WTC11 (cell line): ENCODE measurements around the gene ADGRF3. TPM values are rescaled to one million over a fixed set of nuclear protein-coding genes. Genes with fewer than 3 reads are reported as not detected.
"Not testable (repeated sequence)": the region's sequence is repeated elsewhere in the genome, so short reads cannot be mapped to it uniquely, and the experiment has no call there.

Experiments
- ATAC-seq: fragments of 200-7000 bp; cut with Tn5 transposase; 2 replicates; pipeline ENCODE4 v1.10.0; 2021; ENCODE audit warnings: mild to moderate bottlenecking, moderate library complexity
- CTCF ChIA-PET: fragments of 300-600 bp; sonication (Branson Sonifier 250); formaldehyde crosslinking; loops from one replicate; lab custom pipeline; 2021; ENCODE audit warnings: antibody characterized with exemption; lab: Charles Lee
- POLR2A ChIA-PET: fragments of 350-600 bp; sonication (Branson Sonifier 250); formaldehyde crosslinking; loops from one replicate; lab custom pipeline; 2021; ENCODE audit warnings: antibody characterized with exemption; lab: Charles Lee
- DNase-seq: peaks from one replicate; pipeline ENCODE4 v3.0.0; 2021; ENCODE audit warnings: low spot score
- H3K27ac Mint-ChIP-seq: 2 replicates; pipeline ENCODE4 v1.8.0; 2021; ENCODE audit warnings: mixed read lengths
- H3K27me3 Mint-ChIP-seq: 2 replicates; pipeline ENCODE4 v1.8.0; 2021; ENCODE audit warnings: low read depth, mild to moderate bottlenecking, moderate library complexity, mixed read lengths
- H3K36me3 Mint-ChIP-seq: 2 replicates; pipeline ENCODE4 v1.8.0; 2021; ENCODE audit warnings: mixed read lengths
- H3K4me1 Mint-ChIP-seq: 2 replicates; pipeline ENCODE4 v1.8.0; 2022; ENCODE audit warnings: mixed read lengths
- H3K4me3 Mint-ChIP-seq: 2 replicates; pipeline ENCODE4 v1.8.0; 2021; ENCODE audit warnings: mild to moderate bottlenecking, moderate library complexity, mixed read lengths
- H3K9me3 Mint-ChIP-seq: 2 replicates; pipeline ENCODE4 v1.8.0; 2021; ENCODE audit warnings: mixed read lengths
- ESRRA ChIP-seq: sonication (generic); formaldehyde crosslinking; IDR thresholded peaks from 2 replicates; pipeline ENCODE4 v1.8.1; 2022; ENCODE audit warnings: mild to moderate bottlenecking, missing genetic modification reagents, borderline replicate concordance
- GTF2I ChIP-seq: fragments of 250-450 bp; sonication (Bioruptor Pico); conservative IDR thresholded peaks from 2 replicates; pipeline ENCODE4 v1.4.0; 2021; ENCODE audit warnings: mild to moderate bottlenecking
- ZNF219 ChIP-seq: sonication (generic); formaldehyde crosslinking; IDR thresholded peaks from 2 replicates; pipeline ENCODE4 v1.8.0; 2023; ENCODE audit warnings: missing genetic modification reagents, mild to moderate bottlenecking, borderline replicate concordance
- total RNA-seq: library from RNA; stranded (reverse); gene quantifications from 3 replicates; pipeline ENCODE4 v1.2.3, GENCODE V29; 2021
- TF ChIP-seq, protein P1 (sequence below): sonication (generic); formaldehyde crosslinking; IDR thresholded peaks from 2 replicates; pipeline ENCODE4 v1.8.1; 2023; ENCODE audit warnings: mild to moderate bottlenecking, missing genetic modification reagents, moderate library complexity
- TF ChIP-seq, protein P2 (sequence below): fragments of 250-450 bp; sonication (Bioruptor Pico); conservative IDR thresholded peaks from 2 replicates; pipeline ENCODE4 v1.9.0; 2021; ENCODE audit warnings: mild to moderate bottlenecking
- TF ChIP-seq, protein P3 (sequence below): sonication (generic); formaldehyde crosslinking; IDR thresholded peaks from 2 replicates; pipeline ENCODE4 v1.8.1; 2023; ENCODE audit warnings: mild to moderate bottlenecking, missing genetic modification reagents, moderate library complexity
- TF ChIP-seq, protein P4 (sequence below): sonication (generic); formaldehyde crosslinking; IDR thresholded peaks from 2 replicates; pipeline ENCODE4 v1.8.0; 2023; ENCODE audit warnings: mild to moderate bottlenecking, missing genetic modification reagents
- TF ChIP-seq, protein P5 (sequence below): fragments of 200-600 bp; IDR thresholded peaks from 2 replicates; pipeline ENCODE4 v1.8.0; 2022; ENCODE audit warnings: antibody characterized with exemption
- TF ChIP-seq, protein P6 (sequence below): sonication (generic); formaldehyde crosslinking; IDR thresholded peaks from 2 replicates; pipeline ENCODE4 v1.8.1; 2022; ENCODE audit warnings: missing genetic modification reagents, borderline replicate concordance

The ADGRF3 gene
- total RNA-seq, 1 experiment from 2014 or later: 0.48 TPM

DNA sequence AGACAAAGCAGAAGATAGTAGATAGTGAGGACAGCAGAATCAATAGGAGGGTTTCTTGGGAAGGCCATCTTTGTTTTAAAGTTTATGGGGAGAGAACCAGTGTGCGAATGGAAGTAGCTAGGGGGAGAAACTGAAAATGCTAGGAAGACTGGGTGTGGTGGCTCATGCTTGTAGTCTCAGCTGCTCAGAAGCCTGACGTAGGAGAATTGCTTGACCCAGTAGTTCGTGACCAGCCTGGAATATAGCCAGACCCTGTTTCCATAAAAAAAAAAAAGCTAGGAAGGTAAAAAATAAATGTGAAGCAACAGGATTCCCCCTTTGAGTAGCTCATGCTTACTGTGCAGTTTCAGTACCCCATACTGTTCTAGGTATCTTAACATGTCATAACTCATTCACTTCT is 36.0 kb upstream of the ADGRF3 start:
- DNase-seq (no peak), ATAC-seq (no peak)
- no peaks in the 10 kb centered on the region for H3K27me3 Mint-ChIP-seq
- ChIA-PET CTCF (interaction anchor here (0.5 to 1.0 kb wide), 2 partner anchors 40 to 87 kb away, joined by 3 read pairs; no protein-coding TSS in a partner anchor), POLR2A (no interaction called here)
- no peak for TF ChIP-seq ESRRA (CRISPR knock-in tag)
- H3K9me3 Mint-ChIP-seq: no peaks in the 10 kb centered on the region
- peaks cover 15% of the 10 kb centered on the region for H3K36me3 Mint-ChIP-seq
- no peak overlapping the region for H3K4me3 Mint-ChIP-seq
- no peaks in the 10 kb centered on the region for H3K4me1 Mint-ChIP-seq
- H3K27ac Mint-ChIP-seq: no peak overlapping the region

DNA sequence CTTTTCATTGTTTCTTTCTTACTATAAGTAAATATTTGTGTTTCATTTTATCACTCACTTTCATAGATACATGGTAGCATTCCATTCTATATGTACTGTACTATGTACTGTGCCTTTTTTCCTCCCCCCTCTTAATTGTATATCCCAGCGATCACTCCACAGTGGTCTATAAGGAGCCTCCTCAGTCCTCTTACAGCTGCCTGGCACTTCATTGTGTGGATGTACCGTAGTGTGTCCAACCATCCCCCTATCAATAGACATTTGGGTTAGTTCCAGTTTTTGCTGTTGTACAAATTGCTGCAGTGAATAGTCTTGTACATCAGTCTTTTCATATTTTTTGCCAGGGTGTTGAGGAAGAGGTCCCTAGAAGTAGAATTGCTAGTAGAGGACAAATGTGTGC is 33.7 kb upstream of the ADGRF3 start:
- Mint-ChIP-seq H3K9me3 (no peaks in the 10 kb centered on the region), H3K4me3 (no peak overlapping the region), H3K27ac (no peak overlapping the region), H3K4me1 (no peaks in the 10 kb centered on the region), H3K36me3 (peaks cover 19% of the 10 kb centered on the region), H3K27me3 (no peaks in the 10 kb centered on the region)
- POLR2A ChIA-PET: no interaction called here
- TF ChIP-seq, protein P1, sequence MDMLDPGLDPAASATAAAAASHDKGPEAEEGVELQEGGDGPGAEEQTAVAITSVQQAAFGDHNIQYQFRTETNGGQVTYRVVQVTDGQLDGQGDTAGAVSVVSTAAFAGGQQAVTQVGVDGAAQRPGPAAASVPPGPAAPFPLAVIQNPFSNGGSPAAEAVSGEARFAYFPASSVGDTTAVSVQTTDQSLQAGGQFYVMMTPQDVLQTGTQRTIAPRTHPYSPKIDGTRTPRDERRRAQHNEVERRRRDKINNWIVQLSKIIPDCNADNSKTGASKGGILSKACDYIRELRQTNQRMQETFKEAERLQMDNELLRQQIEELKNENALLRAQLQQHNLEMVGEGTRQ (CRISPR knock-in tag): no peak
- TF ChIP-seq, protein P2, sequence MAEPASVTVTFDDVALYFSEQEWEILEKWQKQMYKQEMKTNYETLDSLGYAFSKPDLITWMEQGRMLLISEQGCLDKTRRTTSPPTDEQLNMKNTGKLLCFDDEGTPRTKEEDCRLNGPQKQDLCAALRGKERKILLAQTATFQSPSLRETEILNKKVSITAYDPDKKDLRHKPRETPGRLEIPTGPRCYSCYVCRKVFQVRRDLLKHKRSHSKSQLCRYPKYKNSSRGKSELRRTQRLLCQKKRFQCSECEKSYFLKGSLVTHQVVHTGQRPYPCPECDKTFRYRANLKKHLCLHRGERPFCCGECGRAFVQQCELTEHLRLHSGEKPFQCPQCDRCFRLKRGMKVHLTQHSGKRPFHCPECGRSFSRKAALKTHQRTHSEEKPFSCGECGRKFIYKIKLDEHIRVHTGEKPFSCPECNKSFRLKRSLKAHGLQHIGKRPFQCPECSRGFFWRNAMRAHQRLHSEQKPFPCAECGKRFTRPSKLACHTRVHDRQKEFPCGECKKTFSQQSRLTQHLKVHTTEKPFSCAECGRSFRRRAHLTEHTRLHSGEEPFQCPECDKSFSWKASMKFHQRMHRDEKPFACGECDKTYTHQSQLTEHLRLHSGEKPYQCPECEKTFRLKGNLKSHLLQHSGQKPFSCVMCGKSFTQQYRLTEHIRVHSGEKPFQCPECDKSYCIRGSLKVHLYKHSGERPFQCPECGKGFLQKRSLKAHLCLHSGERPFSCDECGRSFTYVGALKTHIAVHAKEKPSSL (CRISPR knock-in tag): no peak
- TF ChIP-seq, protein P3, sequence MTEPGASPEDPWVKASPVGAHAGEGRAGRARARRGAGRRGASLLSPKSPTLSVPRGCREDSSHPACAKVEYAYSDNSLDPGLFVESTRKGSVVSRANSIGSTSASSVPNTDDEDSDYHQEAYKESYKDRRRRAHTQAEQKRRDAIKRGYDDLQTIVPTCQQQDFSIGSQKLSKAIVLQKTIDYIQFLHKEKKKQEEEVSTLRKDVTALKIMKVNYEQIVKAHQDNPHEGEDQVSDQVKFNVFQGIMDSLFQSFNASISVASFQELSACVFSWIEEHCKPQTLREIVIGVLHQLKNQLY (CRISPR knock-in tag): no peak
- TF ChIP-seq, protein P4, sequence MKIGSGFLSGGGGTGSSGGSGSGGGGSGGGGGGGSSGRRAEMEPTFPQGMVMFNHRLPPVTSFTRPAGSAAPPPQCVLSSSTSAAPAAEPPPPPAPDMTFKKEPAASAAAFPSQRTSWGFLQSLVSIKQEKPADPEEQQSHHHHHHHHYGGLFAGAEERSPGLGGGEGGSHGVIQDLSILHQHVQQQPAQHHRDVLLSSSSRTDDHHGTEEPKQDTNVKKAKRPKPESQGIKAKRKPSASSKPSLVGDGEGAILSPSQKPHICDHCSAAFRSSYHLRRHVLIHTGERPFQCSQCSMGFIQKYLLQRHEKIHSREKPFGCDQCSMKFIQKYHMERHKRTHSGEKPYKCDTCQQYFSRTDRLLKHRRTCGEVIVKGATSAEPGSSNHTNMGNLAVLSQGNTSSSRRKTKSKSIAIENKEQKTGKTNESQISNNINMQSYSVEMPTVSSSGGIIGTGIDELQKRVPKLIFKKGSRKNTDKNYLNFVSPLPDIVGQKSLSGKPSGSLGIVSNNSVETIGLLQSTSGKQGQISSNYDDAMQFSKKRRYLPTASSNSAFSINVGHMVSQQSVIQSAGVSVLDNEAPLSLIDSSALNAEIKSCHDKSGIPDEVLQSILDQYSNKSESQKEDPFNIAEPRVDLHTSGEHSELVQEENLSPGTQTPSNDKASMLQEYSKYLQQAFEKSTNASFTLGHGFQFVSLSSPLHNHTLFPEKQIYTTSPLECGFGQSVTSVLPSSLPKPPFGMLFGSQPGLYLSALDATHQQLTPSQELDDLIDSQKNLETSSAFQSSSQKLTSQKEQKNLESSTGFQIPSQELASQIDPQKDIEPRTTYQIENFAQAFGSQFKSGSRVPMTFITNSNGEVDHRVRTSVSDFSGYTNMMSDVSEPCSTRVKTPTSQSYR (CRISPR knock-in tag): no peak
- TF ChIP-seq, protein P5, sequence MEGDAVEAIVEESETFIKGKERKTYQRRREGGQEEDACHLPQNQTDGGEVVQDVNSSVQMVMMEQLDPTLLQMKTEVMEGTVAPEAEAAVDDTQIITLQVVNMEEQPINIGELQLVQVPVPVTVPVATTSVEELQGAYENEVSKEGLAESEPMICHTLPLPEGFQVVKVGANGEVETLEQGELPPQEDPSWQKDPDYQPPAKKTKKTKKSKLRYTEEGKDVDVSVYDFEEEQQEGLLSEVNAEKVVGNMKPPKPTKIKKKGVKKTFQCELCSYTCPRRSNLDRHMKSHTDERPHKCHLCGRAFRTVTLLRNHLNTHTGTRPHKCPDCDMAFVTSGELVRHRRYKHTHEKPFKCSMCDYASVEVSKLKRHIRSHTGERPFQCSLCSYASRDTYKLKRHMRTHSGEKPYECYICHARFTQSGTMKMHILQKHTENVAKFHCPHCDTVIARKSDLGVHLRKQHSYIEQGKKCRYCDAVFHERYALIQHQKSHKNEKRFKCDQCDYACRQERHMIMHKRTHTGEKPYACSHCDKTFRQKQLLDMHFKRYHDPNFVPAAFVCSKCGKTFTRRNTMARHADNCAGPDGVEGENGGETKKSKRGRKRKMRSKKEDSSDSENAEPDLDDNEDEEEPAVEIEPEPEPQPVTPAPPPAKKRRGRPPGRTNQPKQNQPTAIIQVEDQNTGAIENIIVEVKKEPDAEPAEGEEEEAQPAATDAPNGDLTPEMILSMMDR: no peak
- TF ChIP-seq, protein P6, sequence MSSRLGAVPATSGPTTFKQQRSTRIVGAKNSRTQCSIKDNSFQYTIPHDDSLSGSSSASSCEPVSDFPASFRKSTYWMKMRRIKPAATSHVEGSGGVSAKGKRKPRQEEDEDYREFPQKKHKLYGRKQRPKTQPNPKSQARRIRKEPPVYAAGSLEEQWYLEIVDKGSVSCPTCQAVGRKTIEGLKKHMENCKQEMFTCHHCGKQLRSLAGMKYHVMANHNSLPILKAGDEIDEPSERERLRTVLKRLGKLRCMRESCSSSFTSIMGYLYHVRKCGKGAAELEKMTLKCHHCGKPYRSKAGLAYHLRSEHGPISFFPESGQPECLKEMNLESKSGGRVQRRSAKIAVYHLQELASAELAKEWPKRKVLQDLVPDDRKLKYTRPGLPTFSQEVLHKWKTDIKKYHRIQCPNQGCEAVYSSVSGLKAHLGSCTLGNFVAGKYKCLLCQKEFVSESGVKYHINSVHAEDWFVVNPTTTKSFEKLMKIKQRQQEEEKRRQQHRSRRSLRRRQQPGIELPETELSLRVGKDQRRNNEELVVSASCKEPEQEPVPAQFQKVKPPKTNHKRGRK: no peak
- CTCF ChIA-PET: interaction anchor here (0.7 kb wide), 1 partner anchor 136 kb away, joined by 3 read pairs; no protein-coding TSS in a partner anchor
- no peak for ATAC-seq
- no peak for DNase-seq

DNA sequence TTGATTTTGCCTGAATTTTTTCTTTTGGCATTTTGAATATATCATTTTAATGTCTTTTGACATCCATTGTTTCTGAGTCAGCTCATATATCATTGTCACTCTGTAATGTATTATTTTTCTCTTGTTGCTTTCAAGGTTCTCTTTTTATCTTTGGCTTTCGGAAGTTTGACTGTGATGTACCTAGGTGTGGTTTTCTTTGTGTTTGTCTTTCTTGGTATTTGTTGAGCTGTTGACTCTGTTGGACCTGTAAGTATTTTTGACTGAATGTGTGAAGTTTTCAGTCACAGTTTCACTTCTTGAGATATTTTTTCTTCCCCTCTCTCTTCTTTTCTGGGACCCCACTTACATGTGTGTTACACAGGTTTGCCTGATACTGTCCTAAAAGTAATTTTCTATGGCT is 30.2 kb upstream of the ADGRF3 start:
- Mint-ChIP-seq H3K9me3 (peaks cover 8% of the 10 kb centered on the region), H3K27ac (no peak overlapping the region), H3K4me3 (no peak overlapping the region), H3K36me3 (peaks cover 45% of the 10 kb centered on the region), H3K27me3 (no peaks in the 10 kb centered on the region), H3K4me1 (no peaks in the 10 kb centered on the region)
- POLR2A ChIA-PET: no interaction called here
- no peak for ATAC-seq
- TF ChIP-seq GTF2I (CRISPR knock-in tag) (no peak), ZNF219 (CRISPR knock-in tag) (no peak)
- CTCF ChIA-PET: no interaction called here
- no peak for DNase-seq

DNA sequence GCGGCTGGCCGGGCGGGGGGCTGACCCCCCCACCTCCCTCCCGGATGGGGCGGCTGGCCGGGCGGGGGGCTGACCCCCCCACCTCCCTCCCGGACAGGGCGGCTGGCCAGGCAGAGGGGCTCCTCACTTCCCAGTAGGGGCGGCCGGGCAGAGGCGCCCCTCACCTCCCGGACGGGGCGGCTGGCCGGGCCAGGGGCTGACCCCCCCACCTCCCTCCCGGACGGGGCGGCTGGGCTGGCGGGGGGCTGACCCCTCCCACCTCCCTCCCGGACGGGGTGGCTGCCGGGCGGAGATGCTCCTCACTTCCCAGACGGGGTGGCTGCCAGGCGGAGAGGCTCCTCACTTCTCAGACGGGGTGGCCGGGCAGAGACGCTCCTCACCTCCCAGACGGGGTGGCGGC is 24.3 kb upstream of the ADGRF3 start:
- peaks cover 61% of the 10 kb centered on the region for H3K36me3 Mint-ChIP-seq
- ATAC-seq, DNase-seq, H3K4me1 Mint-ChIP-seq, H3K27ac Mint-ChIP-seq, H3K4me3 Mint-ChIP-seq, H3K27me3 Mint-ChIP-seq, CTCF ChIA-PET, POLR2A ChIA-PET: not testable (repeated sequence)
- H3K9me3 Mint-ChIP-seq: peaks cover 20% of the 10 kb centered on the region

DNA sequence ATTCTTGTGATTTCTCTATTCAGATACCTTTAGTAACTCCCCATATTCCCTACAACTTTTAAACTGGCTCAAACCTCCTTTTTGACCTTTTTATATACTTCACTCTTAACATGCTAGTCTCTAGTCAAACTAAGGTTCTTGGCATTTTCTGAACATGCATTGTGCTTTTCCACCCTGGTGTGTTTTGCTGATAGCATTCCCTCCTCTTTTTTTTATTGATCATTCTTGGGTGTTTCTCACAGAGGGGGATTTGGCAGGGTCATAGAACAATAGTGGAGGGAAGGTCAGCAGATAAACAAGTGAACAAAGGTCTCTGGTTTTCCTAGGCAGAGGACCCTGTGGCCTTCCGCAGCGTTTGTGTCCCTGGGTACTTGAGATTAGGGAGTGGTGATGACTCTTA is 23.1 kb upstream of the ADGRF3 start:
- H3K4me1 Mint-ChIP-seq, H3K27me3 Mint-ChIP-seq, ATAC-seq, CTCF ChIA-PET, DNase-seq, POLR2A ChIA-PET, H3K27ac Mint-ChIP-seq, H3K4me3 Mint-ChIP-seq: not testable (repeated sequence)
- Mint-ChIP-seq H3K36me3 (peaks cover 56% of the 10 kb centered on the region), H3K9me3 (peaks cover 20% of the 10 kb centered on the region)
